Tibial nerve (tissue), 4 donors: Measurements from ENCODE around the gene DHRSX. TPM values are rescaled to one million over a fixed set of nuclear protein-coding genes. Genes with fewer than 3 reads are reported as not detected.

Source experiments
- DNase-seq, 2 donors: peaks; one replicate each; pipeline ENCODE4 v3.0.0-alpha.2; 2019; ENCODE audit warnings: low spot score in 2 of 2
- H3K27ac ChIP-seq, 4 donors: fragments of 200-600 bp; sonication (generic) in 3 of 4; one replicate each; pipeline ENCODE4 v1.5.1; 2017 to 2019; ENCODE audit warnings: mild to moderate bottlenecking in 1 of 4
- H3K27me3 ChIP-seq, 2 donors: fragments of 200-600 bp; sonication (generic) in 1 of 2; one replicate each; pipeline versions ENCODE4 v1.5.1 to v1.6.0; 2017 to 2019
- H3K36me3 ChIP-seq, 3 donors: fragments of 200-600 bp; sonication (generic); one replicate each; pipeline ENCODE4 v1.5.1; 2018 to 2019
- H3K4me1 ChIP-seq, 4 donors: fragments of 200-600 bp; sonication (generic) in 3 of 4; one replicate each; pipeline ENCODE4 v1.5.1; 2017 to 2019
- H3K4me3 ChIP-seq, 4 donors: fragments of 200-600 bp; sonication (generic) in 3 of 4; one replicate each; pipeline ENCODE4 v1.5.1; 2017 to 2019; ENCODE audit warnings: mild to moderate bottlenecking in 1 of 4, moderate library complexity in 1 of 4
- H3K9me3 ChIP-seq, 4 donors: fragments of 200-600 bp; sonication (generic) in 3 of 4; one replicate each; pipeline ENCODE4 v1.5.1; 2017 to 2019
- EP300 ChIP-seq, 2 donors: sonication (generic); formaldehyde crosslinking; IDR thresholded peaks; one replicate each; pipeline ENCODE4 v1.6.1; 2017; ENCODE audit warnings: antibody characterized with exemption in 2 of 2, mild to moderate bottlenecking in 1 of 2
- POLR2A ChIP-seq, 2 donors: fragments of 450-650 bp; IDR thresholded peaks; one replicate each; pipeline ENCODE4 v1.6.1; 2017; ENCODE audit warnings: antibody characterized with exemption in 2 of 2, mild to moderate bottlenecking in 2 of 2, moderate library complexity in 2 of 2
- WGBS, 2 donors: methylation state at CpG; one replicate each; pipeline ENCODE4 v1.1.5; 2018; 5-methylcytosine and 5-hydroxymethylcytosine counted together
- total RNA-seq, 4 donors: library from RNA; depleted of rRNA; stranded (reverse); fragments of >200 nt; gene quantifications; one replicate each; pipeline ENCODE4 v1.1.0, GENCODE V29; 2016
- TF ChIP-seq, protein P1 (sequence below), 5 experiments: fragments of 200-600 bp in 3 of 5; fragments of 450-650 bp in 2 of 5; sonication (generic) in 3 of 5; IDR thresholded peaks; one replicate each; pipeline ENCODE4 v1.5.1; 2016 to 2019; ENCODE audit warnings: antibody characterized with exemption in 5 of 5, mild to moderate bottlenecking in 3 of 5, moderate library complexity in 2 of 5

DHRSX gene
- total RNA-seq, 4 donors from 2014 or later, result 20.3 to 44.3 (median 31.7) TPM

DNA sequence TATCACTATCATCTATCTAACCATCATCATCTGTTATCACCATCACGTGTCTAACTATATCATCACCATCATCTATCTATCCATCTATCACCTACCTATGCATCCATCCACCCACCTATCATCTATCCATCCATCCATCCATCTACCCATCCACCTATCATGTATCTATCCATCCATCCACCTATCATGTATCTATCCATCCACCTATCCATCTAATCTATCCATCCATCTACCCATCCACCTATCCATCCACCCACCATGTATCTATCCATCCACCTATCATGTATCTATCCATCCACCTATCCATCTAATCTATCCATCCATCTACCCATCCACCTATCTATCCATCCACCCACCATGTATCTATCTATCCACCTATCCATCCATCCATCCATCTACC is 316.7 kb downstream of the DHRSX start:
- Histone ChIP-seq H3K36me3 (peaks cover 0 to 4% (median 0%) of the 10 kb centered on the region in 3 donors), H3K9me3 (peaks cover 0 to 19% (median 0%) of the 10 kb centered on the region in 4 donors), H3K4me1 (no peaks in the 10 kb centered on the region), H3K27me3 (no peaks in the 10 kb centered on the region), H3K4me3 (no peak overlapping the region), H3K27ac (no peak overlapping the region)
- DNase-seq, result no peak
- WGBS, 2 donors, result 95 to 96% methylated on average over 1 of the region's 1 CpG
- TF ChIP-seq, protein P1, sequence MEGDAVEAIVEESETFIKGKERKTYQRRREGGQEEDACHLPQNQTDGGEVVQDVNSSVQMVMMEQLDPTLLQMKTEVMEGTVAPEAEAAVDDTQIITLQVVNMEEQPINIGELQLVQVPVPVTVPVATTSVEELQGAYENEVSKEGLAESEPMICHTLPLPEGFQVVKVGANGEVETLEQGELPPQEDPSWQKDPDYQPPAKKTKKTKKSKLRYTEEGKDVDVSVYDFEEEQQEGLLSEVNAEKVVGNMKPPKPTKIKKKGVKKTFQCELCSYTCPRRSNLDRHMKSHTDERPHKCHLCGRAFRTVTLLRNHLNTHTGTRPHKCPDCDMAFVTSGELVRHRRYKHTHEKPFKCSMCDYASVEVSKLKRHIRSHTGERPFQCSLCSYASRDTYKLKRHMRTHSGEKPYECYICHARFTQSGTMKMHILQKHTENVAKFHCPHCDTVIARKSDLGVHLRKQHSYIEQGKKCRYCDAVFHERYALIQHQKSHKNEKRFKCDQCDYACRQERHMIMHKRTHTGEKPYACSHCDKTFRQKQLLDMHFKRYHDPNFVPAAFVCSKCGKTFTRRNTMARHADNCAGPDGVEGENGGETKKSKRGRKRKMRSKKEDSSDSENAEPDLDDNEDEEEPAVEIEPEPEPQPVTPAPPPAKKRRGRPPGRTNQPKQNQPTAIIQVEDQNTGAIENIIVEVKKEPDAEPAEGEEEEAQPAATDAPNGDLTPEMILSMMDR (IDR thresholded peaks at IDR 0.05), result no peak
- TF ChIP-seq EP300 (IDR thresholded peaks at IDR 0.05), result no peak
- TF ChIP-seq POLR2A (IDR thresholded peaks at IDR 0.05), result no peak

DNA sequence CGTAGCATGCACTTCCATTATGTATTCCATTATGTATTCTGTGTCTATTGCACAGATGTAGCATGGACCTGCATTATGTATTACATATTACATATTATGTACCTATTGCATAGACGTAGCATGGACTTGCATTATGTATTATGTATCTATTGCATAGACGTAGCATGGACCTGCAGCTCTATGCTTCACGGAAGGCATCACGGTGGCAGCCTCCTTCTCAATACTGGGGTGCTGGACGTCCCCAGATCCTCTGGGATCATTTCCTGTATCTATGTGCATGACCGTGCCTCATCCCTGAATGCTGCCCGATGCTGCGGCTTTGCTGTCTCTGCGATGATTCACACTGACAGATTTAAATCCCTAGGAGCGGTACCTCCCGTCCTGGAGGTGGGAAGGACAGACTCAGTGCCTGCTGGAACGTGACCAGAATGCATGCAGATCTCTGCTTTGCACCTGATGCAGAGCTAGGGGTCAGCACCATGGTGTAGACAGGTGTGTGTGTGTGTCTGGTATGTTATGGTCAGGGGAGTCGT is 317.5 kb downstream of the DHRSX start:
- DNase-seq, result no peak
- 80 to 83% methylated on average over 13 to 14 of the region's 14 CpGs for WGBS, 2 donors
- H3K27me3 ChIP-seq, result no peaks in the 10 kb centered on the region
- H3K27ac ChIP-seq, result no peak overlapping the region
- H3K4me3 ChIP-seq, result no peak overlapping the region
- TF ChIP-seq POLR2A (IDR thresholded peaks at IDR 0.05) (no peak), EP300 (IDR thresholded peaks at IDR 0.05) (no peak)
- TF ChIP-seq, protein P1 (IDR thresholded peaks at IDR 0.05), result no peak
- H3K4me1 ChIP-seq, result no peaks in the 10 kb centered on the region
- H3K36me3 ChIP-seq, result peaks cover 0 to 6% (median 0%) of the 10 kb centered on the region in 3 donors
- peaks cover 0 to 20% (median 0%) of the 10 kb centered on the region in 4 donors for H3K9me3 ChIP-seq

DNA sequence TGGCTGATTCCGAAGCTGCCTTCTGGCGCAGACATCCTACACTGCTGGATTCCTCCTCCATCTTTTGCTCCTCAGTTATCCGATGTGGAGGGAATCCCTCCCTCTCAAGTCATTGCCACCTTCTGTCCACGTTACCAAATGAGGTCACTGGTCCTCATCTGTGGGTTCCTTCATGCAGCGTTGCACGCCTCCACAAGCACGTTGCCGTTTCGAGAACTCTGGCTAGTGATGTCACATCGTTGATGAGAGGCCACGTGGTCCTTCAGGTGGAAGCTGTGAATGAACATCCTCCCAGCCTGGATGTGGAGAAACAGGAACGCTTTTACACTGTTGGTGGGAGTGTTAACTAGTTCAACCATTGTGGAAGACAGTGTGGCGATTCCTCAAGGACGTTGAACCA is 323.2 kb downstream of the DHRSX start:
- H3K36me3 ChIP-seq, result peaks cover 0 to 12% (median 0%) of the 10 kb centered on the region in 3 donors
- no peak overlapping the region for H3K27ac ChIP-seq
- H3K9me3 ChIP-seq, result peaks cover 0 to 16% (median 0%) of the 10 kb centered on the region in 4 donors
- no peaks in the 10 kb centered on the region for H3K4me1 ChIP-seq
- WGBS, 2 donors, result 92 to 95% methylated on average over 14 of the region's 14 CpGs
- no peak for DNase-seq
- no peak for TF ChIP-seq EP300 (IDR thresholded peaks at IDR 0.05)
- TF ChIP-seq POLR2A (IDR thresholded peaks at IDR 0.05), result no peak
- TF ChIP-seq, protein P1 (IDR thresholded peaks at IDR 0.05), result no peak
- H3K27me3 ChIP-seq, result no peaks in the 10 kb centered on the region
- H3K4me3 ChIP-seq, result no peak overlapping the region

DNA sequence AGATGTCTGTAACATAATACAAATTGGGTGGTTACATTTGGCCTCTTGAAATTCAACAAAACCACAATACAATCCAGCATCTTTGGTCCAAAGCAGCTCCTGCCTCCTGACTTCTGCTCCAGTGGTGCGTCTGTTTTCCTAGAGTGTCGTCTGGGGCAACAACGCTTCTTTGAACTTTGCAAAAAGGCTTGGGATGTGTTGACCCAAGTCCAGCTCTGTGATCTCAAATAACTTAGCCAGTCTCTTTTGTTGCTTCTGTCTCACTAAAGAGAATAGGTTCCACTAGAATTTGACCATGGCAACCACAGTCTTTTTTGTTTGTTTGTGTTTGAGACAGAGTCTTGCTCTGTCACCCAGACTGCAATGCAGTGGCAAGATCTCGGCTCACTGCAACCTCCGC is 324.0 kb downstream of the DHRSX start:
- TF ChIP-seq EP300 (IDR thresholded peaks at IDR 0.05), result no peak
- TF ChIP-seq, protein P1 (IDR thresholded peaks at IDR 0.05), result no peak
- no peak for TF ChIP-seq POLR2A (IDR thresholded peaks at IDR 0.05)
- H3K27ac ChIP-seq, result no peak overlapping the region

DNA sequence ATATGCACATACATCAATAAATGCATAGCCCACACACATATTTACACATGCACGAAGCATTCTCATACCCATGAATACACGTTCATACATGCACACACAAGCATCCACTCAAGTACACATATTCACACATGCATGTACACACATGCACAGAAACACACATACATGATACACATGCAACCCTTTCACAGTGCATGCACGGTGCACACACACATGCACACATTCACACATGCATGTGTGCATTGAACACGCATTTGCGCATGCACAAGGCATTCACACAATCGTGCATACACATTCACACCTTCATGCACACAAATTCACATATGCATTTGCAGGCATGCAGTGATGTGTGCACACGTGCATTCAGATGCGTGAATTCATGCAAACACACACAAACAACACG is 324.5 kb downstream of the DHRSX start:
- TF ChIP-seq POLR2A (IDR thresholded peaks at IDR 0.05) (no peak), EP300 (IDR thresholded peaks at IDR 0.05) (no peak)
- TF ChIP-seq, protein P1 (IDR thresholded peaks at IDR 0.05), result no peak
- Histone ChIP-seq H3K4me1 (no peaks in the 10 kb centered on the region), H3K36me3 (peaks cover 0 to 12% (median 0%) of the 10 kb centered on the region in 3 donors), H3K4me3 (no peak overlapping the region), H3K9me3 (peaks cover 0 to 16% (median 0%) of the 10 kb centered on the region in 4 donors), H3K27ac (no peak overlapping the region), H3K27me3 (no peaks in the 10 kb centered on the region)
- WGBS, 2 donors, result 93 to 98% methylated on average over 9 of the region's 9 CpGs
- no peak for DNase-seq

More for the DNA sequence above, 324.0 kb downstream of the DHRSX start:
- H3K9me3 ChIP-seq, result peaks cover 0 to 16% (median 0%) of the 10 kb centered on the region in 4 donors
- H3K27me3 ChIP-seq, result no peaks in the 10 kb centered on the region
- no peaks in the 10 kb centered on the region for H3K4me1 ChIP-seq
- WGBS, 2 donors, result 66 to 68% methylated on average over 5 of the region's 5 CpGs
- H3K4me3 ChIP-seq, result no peak overlapping the region
- peaks cover 0 to 12% (median 0%) of the 10 kb centered on the region in 3 donors for H3K36me3 ChIP-seq
- DNase-seq, result no peak
